HG03280 (cell line): ENCODE results near the gene CBX3.
A peak's percentile ranks its signal among the peaks of the same experiment; 100 is the strongest.
"Not testable (repeated sequence)": the region's sequence is repeated elsewhere in the genome, so short reads cannot be mapped to it uniquely, and the experiment has no call there.

Source experiments
- ATAC-seq: cut with Tn5 transposase; IDR thresholded peaks from one replicate; pipeline ENCODE4 v1.9.1; 2021; ENCODE audit warnings: mild to moderate bottlenecking, moderate library complexity; ENCODE audit not compliant: unreplicated experiment

CBX3 gene

GRCh38 chr7:26187380-26188205 lies 14.0 kb upstream of the CBX3 start:
- ATAC-seq, result no peak

DNA sequence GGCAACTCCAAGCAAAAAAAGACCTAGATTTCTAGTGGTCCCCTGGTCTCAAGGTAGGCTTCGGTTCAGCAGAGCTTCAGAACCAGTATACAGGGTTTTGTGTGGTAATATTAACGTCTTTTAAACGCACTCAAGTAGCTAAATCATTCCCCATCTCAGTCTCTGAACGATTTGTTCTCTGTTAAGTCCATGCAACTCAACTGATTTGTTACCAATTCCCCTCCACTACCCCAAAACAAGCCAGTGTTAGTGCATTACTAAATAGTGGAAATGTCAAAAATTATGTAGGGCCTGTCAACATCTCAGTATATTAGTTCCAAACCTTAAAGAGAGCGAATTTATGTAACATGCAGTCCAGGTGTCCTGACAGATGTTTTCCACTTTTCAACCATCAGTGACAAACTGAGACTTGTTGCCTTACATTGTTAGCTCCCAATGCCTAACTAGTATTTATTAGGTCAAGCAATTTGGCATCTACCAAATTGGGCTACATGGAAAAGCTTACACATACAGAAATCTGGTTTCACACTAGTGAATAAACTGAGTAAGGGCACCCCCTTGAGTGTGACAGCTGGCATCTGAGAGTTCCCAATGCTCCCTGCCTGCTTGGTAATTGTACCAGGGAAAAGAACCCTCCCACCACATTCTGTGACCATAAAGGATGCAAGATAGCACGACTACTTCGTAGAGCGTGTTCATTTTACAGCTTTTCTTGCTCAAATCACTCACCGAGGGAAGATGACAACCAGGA lies 13.2 kb upstream of the CBX3 start:
- ATAC-seq, result no peak

DNA sequence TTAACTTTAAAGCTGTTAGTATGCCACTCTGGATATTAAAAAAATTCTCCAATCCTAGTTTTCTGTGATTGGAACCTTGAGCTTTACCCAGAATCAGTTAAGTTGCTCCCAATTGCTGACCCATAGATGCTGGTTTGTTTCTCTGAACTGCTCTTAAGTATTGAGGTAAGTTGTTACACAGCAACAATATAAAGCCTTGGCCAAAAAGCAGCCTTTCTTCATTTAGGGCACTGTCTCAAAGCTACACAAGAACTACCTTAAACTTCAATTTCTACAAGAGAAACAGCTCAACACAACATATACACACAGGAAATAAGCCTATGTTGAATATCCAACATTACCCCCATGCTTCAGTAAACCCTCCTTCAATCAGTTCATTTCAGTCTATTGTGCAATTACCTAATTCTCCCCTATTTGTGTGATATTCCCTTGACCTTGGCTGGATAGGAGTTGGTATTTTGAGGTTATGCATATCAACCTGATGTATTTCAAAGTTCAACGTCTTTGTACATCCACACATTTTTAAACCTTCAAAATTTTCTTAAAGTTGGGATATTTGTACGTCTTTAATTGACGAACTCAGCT lies 12.5 kb upstream of the CBX3 start:
- ATAC-seq, result no peak

DNA sequence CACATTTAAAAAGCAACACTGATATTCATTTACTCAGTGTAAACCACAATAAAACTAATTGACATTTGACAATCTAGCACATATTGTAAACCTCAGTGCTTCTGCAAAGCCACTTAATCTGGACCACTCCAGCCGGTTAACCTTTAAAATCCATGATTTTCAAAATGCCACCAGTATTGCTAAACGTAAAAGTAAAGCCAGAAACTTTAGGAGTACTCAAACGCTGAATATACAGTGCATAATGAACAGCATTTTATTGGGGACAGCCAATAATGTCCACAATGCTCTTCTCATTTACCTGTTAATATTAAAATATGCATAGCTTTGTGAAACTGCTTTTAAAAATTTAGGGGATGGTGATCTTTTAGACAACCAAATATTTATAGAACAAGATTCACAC lies 11.8 kb upstream of the CBX3 start:
- ATAC-seq, result no peak

DNA sequence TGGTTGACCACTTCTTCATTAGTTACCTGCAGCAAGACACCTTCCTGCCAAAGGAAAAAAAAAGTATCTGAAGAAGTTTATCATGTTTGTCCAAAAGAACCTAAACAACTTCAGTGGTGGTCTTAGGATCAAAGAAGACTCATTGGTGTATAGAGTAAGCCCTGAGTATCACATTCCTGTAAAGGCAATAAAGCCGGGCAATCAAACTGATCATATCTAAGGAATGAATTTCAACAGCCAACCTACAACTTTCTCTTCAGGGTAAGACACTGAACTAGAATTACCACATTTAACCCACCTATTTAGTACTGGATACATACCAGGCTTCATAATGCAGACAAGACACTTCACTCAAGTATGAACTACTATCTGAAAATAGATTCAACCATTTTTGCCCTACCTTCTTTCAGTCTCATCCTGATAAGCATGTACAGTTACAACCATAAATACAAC lies 11.1 kb upstream of the CBX3 start:
- no peak for ATAC-seq

DNA sequence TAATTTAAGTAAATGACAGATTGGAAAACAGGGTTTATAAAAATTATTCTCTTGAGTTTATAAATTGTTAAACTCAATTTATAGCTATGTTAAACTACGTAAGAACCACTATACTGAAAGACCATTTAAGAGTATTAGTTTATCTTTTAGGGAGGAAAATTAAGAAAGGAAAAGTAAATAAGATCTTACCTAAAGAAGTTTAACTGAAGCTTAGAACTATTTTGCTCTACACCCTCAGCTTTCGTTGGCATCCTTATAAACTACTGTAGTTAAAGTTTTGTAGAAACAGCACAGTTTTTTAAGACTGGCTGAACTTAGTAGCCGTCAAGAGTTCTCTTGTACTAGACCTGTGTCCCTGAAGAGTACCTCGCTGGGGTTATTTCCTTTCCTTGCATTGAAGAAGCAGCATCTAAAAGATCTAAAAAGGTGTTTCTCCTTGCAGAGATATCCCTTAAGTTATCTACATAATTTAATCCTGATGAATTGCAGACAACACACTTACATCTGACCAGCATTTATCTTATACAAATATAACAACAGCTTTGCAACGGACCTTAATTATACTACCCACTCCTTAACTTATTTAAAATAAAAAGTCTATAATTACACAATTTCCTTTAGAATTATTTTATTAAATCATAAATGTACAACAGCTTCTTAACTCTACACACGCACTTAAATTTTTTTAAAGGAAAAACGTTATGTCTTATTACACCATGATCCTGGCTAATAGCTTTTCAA lies 10.1 kb upstream of the CBX3 start:
- no peak for ATAC-seq

- no peak for ATAC-seq
Measured at GRCh38 chr7:26191974-26192479, 9.5 kb upstream of the CBX3 start.

- no peak for ATAC-seq
Measured at GRCh38 chr7:26192485-26193087, 9.0 kb upstream of the CBX3 start.

DNA sequence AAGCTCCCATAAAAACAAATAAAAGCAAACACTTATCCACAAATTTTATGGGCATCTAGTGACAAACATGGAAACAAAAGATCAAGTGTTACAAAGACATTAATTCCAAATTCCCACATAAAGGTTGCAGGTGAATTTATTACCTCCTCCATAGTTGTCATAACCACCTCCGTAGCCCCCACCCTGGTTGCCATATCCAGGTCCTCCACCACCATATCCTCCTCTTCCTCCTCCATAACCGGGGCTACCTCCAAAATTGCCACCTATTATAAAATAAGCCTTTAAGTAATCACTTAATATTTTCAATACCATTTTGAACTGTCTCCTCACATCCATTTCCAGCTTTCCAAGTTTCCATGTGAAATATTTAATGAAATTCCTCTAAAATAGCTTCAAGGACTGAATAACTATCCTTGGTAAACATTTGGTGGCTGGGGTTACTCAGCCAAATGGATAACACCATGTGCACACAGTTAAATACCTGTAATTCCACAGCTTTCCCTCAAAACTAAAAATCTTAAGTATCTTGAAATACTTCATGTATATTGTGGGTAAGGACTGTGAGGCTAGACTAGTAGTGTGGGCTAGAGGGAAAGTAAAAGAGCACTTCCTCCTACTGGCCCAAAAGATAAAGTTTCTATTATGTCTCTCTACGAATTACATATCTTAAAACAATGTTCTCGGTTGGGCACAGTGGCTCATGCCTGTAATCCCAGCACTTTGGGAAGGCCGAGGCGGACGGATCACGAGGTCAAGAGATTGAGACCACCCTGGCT lies 7.9 kb upstream of the CBX3 start:
- ATAC-seq, result no peak

DNA sequence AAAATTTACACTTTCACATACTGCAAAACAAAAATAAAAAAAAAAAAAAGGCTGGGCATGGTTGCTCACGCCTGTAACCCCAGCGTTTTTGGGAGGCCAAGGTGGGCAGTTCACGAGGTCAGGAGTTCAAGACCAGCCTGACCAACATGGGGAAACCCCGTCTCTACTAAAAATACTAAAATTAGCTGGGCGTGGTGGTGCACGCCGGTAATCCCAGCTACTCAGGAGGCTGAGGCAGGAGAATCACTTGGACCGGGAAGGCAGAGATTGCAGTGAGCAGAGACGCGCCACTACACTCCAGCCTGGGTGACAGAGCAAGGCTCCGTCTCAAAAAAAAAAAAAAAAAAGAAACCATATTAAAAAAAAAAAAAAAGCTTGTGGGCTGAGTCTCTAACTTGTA lies 6.8 kb upstream of the CBX3 start:
- ATAC-seq, result not testable (repeated sequence)

DNA sequence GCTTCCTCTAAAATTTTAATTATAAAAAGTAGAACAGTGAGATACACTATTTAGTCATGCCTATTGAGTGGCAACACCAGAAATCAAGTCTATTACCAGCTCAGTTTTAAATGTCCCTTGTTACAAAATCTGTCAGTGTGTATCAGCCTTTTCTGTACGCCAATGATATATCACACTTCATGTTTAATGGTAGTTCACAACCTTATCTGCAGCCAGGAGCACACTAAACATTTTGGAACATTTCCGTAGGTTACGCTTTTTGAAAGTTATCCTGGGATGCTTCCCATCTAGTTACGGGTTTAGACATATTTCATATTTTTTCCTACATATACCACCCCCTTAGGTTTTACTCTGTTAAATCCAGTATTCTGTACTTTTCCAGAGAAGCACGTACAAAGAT lies 6.4 kb upstream of the CBX3 start:
- no peak for ATAC-seq

DNA sequence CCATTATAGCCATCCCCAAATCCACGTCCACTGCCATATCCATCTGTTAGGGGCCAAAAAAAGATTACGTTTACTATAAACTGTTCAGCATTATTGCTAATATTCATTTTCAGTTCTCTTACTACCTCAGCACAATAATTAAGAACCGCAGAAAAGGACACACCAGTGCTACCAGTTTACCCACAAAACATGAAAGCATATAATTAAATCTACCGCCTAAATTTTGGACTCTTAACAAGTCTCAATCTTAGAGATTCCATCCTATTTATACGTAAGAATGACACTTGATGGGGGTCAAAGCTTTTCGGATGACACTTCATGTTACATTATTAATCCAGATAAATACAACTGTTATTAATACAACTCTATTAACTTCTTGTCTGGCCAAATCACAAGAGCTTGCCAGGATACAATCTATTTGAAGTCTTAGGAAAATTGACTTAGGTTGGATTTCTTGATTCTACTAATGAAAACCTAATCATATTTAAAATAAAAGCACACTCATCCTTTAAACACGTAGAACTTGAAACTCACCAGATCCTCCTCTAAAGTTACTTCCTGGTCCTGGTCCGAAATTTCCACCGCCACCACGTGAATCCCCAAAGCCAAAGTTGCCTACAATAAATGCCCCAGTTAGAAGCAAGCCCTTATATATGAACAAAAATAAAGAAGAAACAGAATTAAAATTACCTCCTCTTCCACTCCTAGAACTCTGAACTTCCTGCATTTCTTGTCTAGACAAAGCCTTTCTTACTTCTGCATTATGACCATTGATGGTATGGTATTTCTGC lies 5.5 kb upstream of the CBX3 start:
- no peak for ATAC-seq

DNA sequence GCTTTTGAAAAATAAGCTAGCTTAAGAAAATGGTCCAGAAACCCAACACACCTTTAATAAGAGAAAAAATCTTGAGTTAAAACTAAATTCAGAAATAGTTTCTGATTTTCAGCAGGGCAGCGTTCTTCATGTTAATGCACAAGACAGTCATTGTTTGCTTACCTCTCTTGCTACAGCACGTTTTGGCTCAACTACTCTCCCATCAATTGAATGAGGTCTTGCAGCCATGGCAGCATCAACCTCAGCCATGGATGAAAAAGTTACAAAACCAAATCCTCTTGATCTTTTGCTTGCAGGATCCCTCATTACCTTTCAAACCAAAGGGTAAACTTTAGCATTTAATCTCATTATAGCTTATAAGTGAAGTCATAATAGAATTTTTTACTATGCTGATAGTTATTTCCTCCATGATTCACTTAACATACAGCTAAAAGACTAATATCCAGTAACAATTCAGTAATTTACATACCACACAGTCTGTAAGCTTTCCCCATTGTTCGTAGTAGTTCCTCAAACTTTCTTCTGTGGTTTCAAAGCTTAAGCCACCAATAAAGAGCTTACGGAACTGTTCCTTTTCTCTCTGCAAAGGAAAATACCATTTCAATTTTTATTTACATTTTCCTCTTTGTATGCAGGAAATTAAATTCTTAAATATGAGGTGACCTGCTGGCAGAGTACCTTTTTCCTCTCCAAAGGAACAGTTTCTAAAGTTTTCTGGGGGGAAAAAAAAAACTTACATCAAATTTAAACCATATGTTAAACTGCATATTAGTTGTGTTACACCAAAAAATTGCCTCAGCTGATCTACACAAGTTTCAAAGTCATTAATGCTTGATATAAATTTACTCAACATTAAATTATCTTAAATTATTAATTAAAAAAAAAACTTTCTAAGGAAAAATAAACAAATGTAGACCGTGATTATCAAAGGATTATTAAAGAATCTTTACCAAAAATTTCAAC lies 4.1 kb upstream of the CBX3 start:
- no peak for ATAC-seq

DNA sequence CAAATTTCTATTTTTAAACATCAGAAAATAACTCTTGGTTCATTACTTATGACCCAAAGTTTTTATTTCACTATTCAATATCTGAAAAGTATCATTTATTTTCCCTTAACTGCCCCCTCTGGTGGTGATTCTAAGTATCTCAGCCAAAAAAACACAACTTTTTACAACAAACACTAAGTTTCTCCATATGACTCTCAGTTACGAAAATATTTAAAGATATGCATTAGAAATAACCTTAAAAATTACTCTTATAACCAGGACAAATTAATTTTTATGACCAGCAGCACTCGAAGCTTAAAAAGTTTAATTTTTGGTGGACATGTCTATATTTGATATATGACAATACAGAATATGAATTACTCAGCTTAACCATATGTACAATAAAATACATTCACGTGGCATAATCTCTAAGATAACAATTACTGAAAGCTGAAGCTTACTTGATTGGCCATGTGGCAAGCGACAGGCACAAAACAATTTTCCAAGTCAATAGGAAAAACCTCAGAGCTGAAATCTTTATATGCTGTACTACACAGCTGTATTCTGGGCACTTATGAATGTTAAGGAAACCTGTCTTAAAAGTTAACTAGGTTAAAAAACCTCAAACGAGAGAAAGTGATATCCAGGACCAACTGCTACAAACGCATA lies 3.3 kb upstream of the CBX3 start:
- no peak for ATAC-seq

DNA sequence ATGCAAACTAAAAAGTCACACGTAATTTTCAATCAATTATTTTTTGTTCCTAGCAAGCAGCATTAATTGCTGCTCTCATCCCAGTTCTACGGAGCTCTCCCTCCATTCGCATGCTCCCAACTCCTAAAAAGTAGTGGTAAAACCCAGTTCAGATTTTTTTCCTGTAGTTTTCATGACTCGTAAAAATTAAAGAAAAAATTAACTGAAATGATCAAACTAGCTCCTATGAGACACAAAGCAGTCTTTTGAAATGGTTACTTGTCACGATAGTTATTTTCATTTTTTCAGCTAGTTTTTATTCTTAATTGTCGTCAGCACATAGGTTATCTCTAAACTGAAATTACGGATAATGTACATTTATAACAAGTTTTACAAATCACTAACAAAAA lies 2.8 kb upstream of the CBX3 start:
- no peak for ATAC-seq

DNA sequence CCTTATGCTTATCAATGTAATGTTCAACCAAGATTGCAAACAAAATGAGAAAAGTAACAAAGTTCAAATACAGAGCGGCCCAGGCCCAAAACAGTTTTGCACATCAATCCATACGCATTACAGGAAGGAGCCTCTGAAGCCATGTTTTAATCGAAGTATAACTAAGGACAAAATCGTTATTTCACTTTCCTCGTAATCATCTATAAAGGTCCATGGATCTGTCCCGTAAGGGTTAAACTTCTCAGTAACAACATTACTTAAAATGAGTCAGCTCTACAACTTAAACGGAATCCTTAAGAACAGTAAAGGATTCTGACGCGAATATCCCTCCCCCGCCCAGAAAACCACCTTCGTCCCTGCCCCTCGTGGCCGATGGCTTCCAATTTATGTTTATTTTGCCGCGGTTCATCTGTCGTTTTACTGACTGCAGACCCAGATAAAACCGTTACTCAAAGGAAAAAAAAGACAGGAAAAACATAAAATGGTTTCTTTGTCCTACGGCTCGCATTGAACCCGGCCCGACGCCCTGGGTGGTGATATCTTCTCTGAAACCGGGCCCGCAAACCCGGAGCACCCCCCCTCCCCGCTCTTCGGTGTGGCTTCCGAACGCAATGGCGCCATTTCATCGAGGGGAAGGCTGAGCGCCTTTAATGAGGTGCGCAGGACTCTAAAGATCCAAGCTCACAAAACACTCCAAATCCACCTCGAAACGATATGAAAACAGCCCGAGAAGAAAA lies 2.1 kb upstream of the CBX3 start:
- ATAC-seq, result no peak

GRCh38 chr7:26200038-26200443 lies 1.5 kb upstream of the CBX3 start:
- peak; percentile 3 for ATAC-seq
